NCI-H748 treated with DMSO at 0.1 percent for 48 hours (cell line): ENCODE measurements around the gene PLXDC2.
A peak's percentile ranks its signal among the peaks of the same experiment; 100 is the strongest.

ENCODE experiments used
- DNase-seq: peaks from one replicate; lab custom pipeline; 2025; lab: John Stamatoyannopoulos, UW

Gene PLXDC2

DNA sequence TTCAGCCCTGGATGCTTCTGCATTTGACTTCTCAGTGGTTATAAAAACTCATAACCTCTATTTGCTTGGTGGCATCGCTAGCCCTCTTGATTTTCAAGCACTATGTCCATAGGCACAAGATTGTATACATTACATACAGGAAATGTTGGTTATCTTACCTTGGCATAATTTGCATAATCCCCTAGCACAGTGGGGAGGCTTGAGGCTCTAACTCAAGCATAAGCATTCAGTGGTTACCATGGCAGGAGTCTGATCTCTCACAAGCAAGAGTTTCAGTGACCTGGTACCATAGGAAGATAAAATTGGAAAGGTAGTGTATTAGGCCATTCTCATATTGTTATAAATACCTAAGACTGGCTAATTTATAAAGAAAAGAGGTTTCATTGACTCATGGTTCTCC lies 121.8 kb downstream of the PLXDC2 start:
- no peak for DNase-seq

DNA sequence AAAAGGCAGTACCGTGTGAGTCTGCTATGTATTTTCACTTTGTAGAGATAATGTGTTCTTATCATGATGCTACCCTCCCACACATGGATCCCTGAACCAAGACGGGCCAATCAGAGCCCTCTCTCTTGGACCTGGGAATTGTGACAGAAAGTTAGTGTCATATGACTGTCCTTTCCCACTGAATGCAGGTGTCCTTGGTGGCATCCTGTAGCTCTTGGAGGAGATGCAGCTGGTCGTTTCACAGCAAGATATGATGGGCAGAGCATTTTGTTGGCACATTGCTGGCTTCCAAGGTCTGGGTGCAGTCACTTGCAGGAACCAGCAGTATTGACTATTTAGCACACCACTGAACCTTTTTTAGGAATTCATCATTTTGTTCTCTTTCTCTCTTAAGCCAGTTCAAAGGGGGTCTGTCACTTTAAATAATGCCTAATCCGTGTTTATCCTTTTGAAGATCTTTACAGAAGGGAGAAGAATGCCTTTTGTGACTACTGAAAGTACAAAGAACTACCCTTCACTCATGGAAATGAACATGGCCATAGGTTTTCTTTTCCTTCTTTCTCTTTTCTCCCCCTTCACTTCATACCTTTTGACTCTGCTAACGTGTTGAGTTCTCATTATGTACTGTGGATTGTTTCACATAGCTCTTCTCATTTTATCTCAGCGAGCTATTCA lies 125.1 kb downstream of the PLXDC2 start:
- DNase-seq, result no peak

- DNase-seq, result no peak
Measured at GRCh38 chr10:19944911-19945663, 128.9 kb downstream of the PLXDC2 start.

- no peak for DNase-seq
Measured at GRCh38 chr10:19946245-19946644, 130.0 kb downstream of the PLXDC2 start.

GRCh38 chr10:19946791-19947190 lies 130.6 kb downstream of the PLXDC2 start:
- no peak for DNase-seq

- no peak for DNase-seq
Measured at GRCh38 chr10:19947215-19947614, 131.0 kb downstream of the PLXDC2 start.

DNA sequence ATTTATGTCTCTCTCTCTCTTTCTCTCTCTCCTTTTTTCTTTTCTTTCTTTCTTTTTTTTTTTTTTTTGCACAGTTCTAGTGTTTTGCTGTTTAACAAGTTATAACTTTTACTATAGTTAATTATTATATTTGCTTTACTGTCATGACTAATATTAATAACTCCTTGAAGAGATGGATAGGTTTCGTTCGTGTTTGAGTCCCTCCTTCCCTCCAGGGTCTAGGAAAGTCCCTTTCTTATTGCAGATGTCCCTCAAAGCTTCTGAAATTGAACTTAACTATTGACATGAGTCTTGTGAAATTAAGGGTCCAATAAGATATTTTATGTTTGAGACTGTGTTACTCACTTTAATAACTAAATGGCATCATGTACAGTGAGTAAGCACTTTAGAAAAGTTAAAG lies 131.4 kb downstream of the PLXDC2 start:
- no peak for DNase-seq

DNA sequence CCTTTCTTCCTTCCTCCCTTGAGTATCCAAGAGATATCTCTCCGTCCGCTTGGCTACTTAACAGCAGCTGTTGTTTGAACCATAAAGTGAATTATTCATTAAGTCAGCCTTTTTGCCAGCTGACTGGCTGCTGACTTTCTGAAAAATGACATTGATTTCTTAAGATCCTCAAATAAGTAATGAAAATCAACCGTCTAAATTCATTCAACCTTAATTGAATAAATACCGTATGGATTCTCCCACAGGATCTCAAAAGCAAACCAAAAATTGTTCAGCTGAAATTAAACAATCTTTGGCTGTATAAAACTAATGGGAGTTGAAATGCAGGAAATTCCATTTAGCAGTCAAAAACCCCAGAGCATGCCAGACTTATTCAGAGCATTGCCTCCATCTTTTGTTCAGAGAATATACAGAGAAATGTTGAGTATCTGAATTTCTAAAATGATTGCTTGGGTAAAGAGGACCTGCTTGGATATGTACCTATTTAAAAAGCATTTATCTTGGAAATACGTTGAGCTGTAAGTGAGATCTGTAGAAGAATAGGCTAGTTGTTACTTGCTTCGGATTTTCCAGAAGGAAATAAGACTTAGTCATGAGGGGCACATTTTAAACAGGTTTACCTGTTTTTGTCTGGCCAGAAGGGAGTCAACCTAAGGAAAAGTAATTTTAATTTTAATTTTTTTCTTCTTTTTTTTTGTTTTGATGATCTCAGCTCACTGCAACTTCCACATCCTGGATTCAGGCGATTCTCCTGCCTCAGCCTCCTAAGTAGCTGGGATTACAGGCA lies 136.2 kb downstream of the PLXDC2 start:
- DNase-seq, result no peak

DNA sequence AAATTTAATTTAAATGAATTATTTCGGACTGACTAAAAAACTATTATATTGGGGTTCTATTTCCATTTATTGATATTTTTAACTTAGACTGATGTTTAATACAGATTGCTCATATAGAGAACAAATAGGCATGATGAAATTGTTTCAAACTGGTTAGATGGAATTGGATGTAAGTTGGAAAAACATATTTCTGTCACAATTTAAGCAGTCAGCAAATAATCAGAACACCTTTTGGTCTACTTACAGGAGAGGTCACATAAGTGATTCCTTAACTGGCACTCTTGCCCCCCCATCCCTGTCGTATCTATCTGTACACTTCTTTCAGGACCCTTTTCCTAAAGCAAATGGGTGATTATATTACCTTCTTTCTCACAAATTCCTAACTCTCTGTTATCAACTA lies 138.4 kb downstream of the PLXDC2 start:
- no peak for DNase-seq

- no peak for DNase-seq
Measured at GRCh38 chr10:19956516-19957032, 140.3 kb downstream of the PLXDC2 start.

DNA sequence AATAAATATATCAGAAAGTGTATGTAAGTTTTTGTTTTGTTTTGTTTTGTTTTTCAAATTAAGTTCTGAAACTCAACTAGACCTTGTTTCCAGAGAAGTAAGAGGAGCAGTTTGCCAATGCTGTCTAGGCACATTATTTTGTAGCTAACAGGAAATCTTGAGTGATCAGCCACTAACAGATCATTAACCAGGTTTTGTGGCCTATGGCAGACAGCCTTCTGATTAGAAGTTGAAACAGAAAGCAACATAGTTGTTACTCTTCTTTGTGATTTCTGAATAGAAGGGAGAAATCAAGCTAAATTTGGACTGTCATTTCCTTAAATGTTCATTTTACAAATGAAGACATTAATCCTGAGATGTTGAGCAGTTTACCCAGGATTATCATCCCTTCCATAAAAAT lies 142.6 kb downstream of the PLXDC2 start:
- no peak for DNase-seq

GRCh38 chr10:19961076-19962053 lies 145.1 kb downstream of the PLXDC2 start:
- no peak for DNase-seq

DNA sequence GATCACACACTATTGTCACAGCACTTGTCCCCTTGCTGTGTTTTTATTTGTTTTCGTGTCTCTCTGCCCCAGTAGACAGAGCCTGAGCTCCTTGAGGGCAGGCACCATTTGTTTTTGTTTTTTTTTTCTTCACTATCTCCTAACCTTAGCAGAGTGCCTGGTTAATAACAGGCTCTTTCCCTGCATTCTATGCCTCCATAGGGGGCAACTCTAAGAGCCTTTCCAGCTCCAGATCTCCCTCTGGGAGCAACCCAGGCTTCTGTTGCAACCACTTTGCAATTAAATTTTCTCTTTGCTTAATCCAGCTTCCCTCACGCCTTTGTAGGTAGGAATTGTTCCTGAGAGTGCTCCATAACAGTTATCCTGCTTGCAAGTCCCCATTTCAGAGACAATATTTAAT lies 148.4 kb downstream of the PLXDC2 start:
- DNase-seq, result peak; percentile 2

DNA sequence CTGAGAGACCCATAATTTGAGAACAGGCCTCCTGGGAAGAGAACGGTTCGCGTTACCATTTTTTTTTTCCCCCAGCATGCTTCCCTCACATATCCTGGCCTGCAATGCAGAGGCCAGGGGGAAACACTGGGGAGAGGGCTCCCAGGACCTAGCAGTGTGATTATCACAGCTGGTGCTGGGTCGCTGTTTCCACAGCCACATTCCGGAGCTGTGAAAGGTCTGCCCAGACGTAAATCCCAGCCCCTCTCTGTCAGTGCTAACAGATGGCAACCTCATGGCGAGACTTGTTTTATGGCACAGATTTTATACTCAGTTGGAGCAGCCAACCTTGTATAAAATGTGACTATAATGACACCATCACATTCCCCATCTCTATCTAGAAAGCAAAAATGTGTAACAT lies 150.5 kb downstream of the PLXDC2 start:
- no peak for DNase-seq

DNA sequence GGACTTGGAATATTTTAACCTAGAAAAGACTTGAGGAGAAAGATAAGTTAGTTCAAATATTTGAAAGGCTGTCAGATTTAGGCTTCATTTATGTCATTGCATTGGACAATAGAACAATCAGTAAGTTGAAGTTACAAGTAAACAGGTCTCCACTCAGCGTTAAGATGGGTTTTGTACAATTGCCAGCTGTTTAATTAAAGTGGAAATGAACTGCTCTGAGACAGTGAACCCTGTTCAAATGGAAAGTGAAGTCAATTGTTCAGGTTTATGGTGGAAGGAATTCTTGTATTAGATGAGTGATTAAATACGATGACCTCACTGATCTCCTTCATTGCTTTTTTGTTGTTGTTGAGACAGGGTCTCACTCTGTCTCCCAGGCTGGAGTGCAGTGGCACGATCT lies 151.7 kb downstream of the PLXDC2 start:
- DNase-seq, result no peak

DNA sequence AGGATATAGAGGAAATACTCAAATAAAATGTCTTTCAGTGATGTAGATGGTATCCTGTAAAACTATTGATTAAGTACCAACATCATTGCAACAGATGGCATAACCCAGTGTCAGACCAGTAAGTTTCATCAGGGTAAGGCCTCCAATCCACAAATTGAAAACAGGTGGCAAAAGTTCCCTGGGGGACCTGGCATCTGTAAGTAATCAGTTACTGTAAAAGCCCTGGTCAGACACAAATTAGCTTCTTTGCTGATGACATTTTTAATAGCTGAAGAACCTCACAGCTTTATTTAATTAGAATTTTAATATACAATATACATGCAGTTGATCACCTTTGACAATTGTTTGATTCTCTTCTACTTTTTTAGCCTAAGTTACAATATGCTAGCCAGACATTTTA lies 152.5 kb downstream of the PLXDC2 start:
- DNase-seq, result no peak

DNA sequence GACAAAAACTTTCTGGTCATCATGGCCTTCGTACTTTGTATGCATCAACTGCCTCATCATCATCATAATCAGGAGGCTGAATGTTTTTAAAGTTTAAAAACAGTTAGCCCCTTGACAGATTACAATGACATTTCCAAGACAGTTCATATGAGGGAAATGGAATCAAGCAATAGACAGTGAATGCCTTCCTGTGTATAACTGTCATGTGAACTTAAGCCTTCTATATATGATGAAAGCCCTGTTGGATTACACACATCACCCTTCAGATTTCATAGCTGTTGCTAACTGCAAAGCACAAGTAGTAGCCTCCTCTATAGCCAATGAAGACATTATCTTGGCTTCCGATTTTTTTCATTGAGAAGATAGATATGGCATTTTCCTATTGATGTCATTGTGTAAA lies 154.0 kb downstream of the PLXDC2 start:
- DNase-seq, result no peak

GRCh38 chr10:19970717-19971116 lies 154.5 kb downstream of the PLXDC2 start:
- no peak for DNase-seq

GRCh38 chr10:19971343-19972052 lies 155.3 kb downstream of the PLXDC2 start:
- no peak for DNase-seq

DNA sequence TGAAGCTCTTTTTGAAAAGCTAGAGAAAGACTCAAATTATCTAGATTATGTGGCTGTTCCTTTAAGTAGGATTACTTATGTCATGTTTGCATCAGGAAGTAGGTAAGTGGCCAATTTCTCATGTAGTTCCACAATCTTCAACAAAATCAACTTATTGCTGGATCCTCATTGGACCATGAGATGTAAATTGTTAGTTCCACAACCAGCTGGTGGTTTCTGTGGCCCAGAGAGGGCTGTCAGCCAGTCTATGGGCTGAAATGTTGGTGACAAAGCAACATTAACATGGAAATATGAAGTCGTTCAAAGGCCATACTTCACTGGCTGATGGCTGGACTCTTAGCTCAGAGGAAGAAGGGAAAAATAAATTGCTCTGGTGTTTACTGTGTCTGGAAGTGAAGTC lies 157.9 kb downstream of the PLXDC2 start:
- no peak for DNase-seq

GRCh38 chr10:19974554-19974953 lies 158.3 kb downstream of the PLXDC2 start:
- DNase-seq, result no peak
